ENCODE measurements around the gene IL19. TPM values are rescaled to one million over a fixed set of nuclear protein-coding genes. Genes with fewer than 3 reads are reported as not detected.

The IL19 gene
- total and polyA plus RNA-seq, 9 of the 15 experiments (the other 6 are each of a cell fraction or from before 2014, with no cell fraction given), result not detected

GRCh38 chr1:206880314-206880713, 109.7 kb downstream of the IL19 start:
- no TSS peak for BruUV-seq (replicated peaks)
- FAIRE-seq, result no peak
- H3K4me3 ChIP-seq, result no peak overlapping the region
- no peaks in the 10 kb centered on the region for H4K20me1 ChIP-seq (replicated peaks; ENCODE audit: control insufficient read depth, insufficient read depth, low read length)
- no peaks in the 10 kb centered on the region for H3K4me1 ChIP-seq (replicated peaks in 1 of 2; ENCODE audit: control insufficient read depth in 2 of 2, insufficient read depth in 2 of 2, low read length in 2 of 2)
- H3K4me2 ChIP-seq (ENCODE audit: insufficient read depth, low read length), result no peak overlapping the region
- no peak overlapping the region for H3K9ac ChIP-seq (ENCODE audit: insufficient read depth in 1 of 2, low read depth in 2 of 2, low read length in 2 of 2)
- no peak overlapping the region for H2AFZ ChIP-seq (ENCODE audit: low read depth, low read length)
- in situ Hi-C loops (cut with MboI) (no loop called here), intact Hi-C loops (cut with micrococcal nuclease) (no loop called here)
- no peaks in the 10 kb centered on the region for H3K79me2 ChIP-seq (ENCODE audit: control insufficient read depth, insufficient read depth, low read length)
- no peak for DNase-seq (ENCODE audit: extremely low read depth in 1 of 4, low spot score in 3 of 4)
- H3K27ac ChIP-seq (ENCODE audit: extremely low read depth, low read depth, low read length), result no peak overlapping the region
- ChIA-PET POLR2A (no interaction called here), CTCF (ENCODE audit: low intra/inter-chr PET ratio) (no interaction called here)
- peaks cover 5 to 6% of the 10 kb centered on the region in 2 experiments; a peak in 3 of 5 replicates for H3K27me3 ChIP-seq (ENCODE audit: control insufficient read depth in 2 of 2, insufficient read depth in 2 of 2, low read length in 2 of 2)
- peaks cover 8% of the 10 kb centered on the region for H3K9me3 ChIP-seq (replicated peaks; ENCODE audit: control insufficient read depth, insufficient read depth, low read depth, low read length)
- 3% methylated on average over 3 of the region's 3 CpGs for WGBS (ENCODE audit: insufficient coverage, low coverage, missing lambda C conversion rate)
- H3K36me3 ChIP-seq (ENCODE audit: control insufficient read depth, insufficient read depth, low read length), result no peaks in the 10 kb centered on the region
- H3K9me1 ChIP-seq (ENCODE audit: control insufficient read depth, insufficient read depth, low read length), result no peaks in the 10 kb centered on the region
- no peak for ATAC-seq
- TF ChIP-seq ATF3 (IDR thresholded peaks at IDR 0.05), result no peak
- no peak for TF ChIP-seq ATF3 (CRISPR knock-in tag; conservative IDR thresholded peaks at IDR 0.05)
- TF ChIP-seq CUX1 (CRISPR knock-in tag; IDR thresholded peaks at IDR 0.05), result no peak
- no peak for TF ChIP-seq JUNB (CRISPR knock-in tag; conservative IDR thresholded peaks at IDR 0.05)
- no peak for TF ChIP-seq ZC3H8 (IDR thresholded peaks at IDR 0.05)
- TF ChIP-seq SAFB (IDR thresholded peaks at IDR 0.05; ENCODE audit: borderline replicate concordance, low read depth, low read length), result no peak
- TF ChIP-seq CBX3 (IDR thresholded peaks at IDR 0.05; ENCODE audit: borderline replicate concordance in 1 of 2, low read length in 2 of 2), result no peak
- no peak for TF ChIP-seq ZNF511 (CRISPR knock-in tag; IDR thresholded peaks at IDR 0.05)
- no peak for TF ChIP-seq STAT6 (CRISPR knock-in tag; IDR thresholded peaks at IDR 0.05)
- TF ChIP-seq MCM7 (IDR thresholded peaks at IDR 0.05), result no peak
- TF ChIP-seq BHLHE40 (IDR thresholded peaks at IDR 0.05; ENCODE audit: low read length), result no peak
- TF ChIP-seq NCOA6 (IDR thresholded peaks at IDR 0.05), result no peak
- TF ChIP-seq THRAP3 (IDR thresholded peaks at IDR 0.05; ENCODE audit: borderline replicate concordance), result no peak
- TF ChIP-seq RBM34 (IDR thresholded peaks at IDR 0.05; ENCODE audit: borderline replicate concordance, insufficient read depth, low read length), result no peak
- no peak for TF ChIP-seq DMBX1 (CRISPR knock-in tag; IDR thresholded peaks at IDR 0.05; ENCODE audit: borderline replicate concordance)
- TF ChIP-seq GATA2 (CRISPR knock-in tag; IDR thresholded peaks at IDR 0.05), result no peak

Data from K562 (cell line).